GM19452 (cell line): Measurements from ENCODE around the gene RFX8.
"Not testable (repeated sequence)": the region's sequence is repeated elsewhere in the genome, so short reads cannot be mapped to it uniquely, and the experiment has no call there.

Experiments used
- ATAC-seq: cut with Tn5 transposase; IDR thresholded peaks from one replicate; pipeline ENCODE4 v1.9.1; 2021; ENCODE audit not compliant: unreplicated experiment

Gene RFX8

DNA sequence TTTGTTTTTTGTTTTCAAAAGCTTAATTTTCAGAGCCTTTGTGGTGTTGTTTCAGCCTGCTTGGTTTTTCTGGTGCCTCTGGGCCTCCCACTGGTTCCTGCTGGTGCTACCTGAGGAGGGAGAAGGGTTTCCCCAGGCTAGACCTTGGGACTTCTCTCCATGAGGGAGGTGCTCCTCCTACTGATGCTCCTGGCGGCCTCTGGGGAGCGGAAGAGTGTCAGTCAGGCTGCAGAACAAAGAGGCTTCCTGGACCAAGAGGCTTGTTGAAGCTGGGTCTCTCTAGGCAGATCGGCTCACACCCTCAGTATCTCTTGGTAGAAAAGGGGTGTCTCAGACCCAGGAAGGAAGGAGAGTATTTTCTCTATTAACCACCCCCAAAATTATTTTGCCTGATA, 32.2 kb downstream of the RFX8 start:
- ATAC-seq, result no peak

DNA sequence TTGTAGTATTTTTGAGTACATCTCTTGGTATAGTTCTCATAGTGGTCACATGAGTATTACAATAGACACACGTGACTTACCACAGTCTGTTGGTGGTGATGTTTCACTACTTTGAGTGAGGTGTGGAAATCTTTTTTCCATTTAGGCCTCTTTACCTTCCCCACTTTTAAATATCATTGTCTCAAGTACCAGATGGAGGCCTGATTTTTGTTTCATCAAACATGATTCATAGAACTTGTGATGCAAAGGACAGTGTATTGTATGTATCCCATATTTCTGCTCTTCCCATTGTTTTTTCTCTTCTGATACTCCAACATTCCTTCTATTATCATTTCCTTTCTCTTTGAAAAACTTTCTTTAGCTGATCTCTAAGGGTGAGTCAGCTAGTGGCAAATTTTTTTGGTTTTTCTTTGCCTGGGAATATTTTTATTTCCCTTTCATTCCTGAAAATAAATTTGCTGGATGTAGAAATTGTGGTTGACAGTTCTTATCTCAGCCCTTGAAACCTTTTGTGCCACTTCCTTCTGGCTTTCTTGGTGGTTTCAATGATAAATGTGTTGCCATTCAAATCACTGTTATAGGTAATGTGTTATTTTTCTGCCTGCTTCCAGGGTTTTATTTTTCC, 32.8 kb downstream of the RFX8 start:
- no peak for ATAC-seq

DNA sequence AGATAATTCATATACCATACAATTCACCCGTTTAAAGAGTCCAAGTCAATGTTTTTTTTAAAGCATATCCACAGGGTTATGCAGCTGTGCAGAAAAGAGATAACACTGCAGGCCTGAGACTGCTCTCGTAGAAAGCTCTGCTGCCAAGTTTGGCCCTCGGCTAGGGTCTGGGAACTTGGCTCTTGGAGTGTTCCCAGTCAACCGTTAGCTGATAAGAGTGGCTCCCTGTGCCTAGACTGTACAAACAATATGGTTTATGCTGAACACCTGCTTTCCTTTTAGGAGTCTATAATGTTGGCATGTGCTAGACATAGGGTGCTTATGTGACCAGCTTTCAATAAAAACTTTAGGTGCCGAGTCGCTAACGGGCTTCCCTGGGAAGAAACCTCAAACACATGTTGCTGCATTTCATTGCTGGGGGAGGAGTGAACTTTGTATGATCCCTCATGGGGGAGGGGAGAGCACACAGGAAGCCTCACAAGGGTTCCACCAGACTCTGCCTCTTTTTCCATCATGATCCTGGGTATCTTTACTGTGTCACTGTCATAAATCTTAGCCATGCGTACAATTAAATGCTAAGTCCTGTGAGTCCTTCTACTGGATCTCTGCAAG, 34.7 kb downstream of the RFX8 start:
- no peak for ATAC-seq

DNA sequence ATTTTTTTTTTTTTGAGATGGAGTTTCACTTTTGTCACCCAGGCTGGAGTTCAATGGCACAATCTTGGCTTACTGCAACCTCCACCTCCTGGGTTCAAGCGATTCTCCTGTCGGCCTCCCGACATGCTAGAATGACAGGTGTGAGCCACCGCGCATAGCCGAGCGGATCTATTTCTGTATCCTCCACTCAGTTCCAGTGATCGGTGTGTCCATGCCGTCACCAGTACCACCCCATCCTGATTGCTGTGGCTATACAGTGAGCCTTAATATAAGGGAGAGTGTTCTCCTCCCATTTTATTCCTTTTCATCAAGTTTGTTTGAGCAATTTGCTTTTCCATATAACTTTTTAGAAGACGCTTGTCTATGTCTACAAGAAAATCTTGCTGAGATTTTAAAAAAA, 35.2 kb downstream of the RFX8 start:
- ATAC-seq, result no peak

DNA sequence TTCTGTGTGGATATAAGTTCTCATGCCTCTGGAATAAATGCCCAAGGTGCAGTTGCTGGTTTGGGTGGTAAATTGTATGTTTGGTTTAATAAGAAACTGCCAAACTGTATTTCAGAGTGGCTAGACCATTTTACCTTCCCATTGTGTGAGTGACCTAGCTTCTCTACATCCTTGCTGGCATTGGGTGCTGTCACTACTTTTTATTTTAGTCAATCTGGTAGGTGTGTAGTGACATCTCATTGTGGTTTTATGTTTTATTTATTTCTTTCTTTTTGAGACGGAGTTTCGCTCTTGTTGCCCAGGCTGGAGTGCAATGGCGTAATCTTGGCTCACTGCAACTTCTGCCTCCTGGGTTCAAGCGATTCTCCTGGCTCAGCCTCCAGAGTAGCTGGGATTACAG, 36.4 kb downstream of the RFX8 start:
- ATAC-seq, result not testable (repeated sequence)

DNA sequence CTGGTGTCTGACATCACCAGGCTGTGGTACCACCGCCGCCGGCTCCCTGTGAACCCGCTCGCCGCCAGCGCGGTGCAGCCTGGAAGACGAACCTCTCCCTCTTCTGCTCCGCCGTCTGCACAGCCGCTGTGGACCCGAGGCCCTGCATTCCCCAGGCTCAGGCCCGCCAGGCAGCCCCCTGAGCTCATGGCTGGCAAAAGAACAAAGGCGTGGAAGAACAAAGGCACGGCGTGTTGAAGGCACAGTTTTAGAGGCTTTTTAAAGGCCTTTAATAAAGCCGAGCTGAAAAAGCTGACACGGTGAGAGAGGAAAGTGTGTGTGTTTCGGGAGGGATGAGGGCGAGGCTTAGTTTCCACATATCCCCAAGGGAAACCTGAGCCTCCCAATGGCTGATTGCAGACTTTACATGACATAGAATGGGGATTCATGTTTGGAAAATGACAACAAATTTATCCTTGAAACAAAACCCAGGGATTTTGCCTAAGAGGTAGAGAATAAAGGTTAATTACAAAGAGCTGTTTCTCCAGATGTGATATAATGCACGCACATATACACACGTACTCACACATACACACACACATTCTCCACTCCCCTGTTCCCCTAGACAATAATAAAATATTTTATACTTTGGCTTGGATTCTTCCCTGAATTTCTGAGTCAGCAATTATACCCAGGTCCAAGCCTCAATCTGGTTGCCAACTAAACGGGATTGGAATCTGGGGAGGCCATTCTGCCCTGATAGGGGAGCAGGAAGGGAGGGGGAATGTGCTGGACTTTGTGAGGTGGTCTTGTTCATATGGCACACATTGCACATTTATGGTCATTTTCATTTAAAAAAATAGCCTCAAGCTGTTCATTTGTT, 39.7 kb downstream of the RFX8 start:
- no peak for ATAC-seq

DNA sequence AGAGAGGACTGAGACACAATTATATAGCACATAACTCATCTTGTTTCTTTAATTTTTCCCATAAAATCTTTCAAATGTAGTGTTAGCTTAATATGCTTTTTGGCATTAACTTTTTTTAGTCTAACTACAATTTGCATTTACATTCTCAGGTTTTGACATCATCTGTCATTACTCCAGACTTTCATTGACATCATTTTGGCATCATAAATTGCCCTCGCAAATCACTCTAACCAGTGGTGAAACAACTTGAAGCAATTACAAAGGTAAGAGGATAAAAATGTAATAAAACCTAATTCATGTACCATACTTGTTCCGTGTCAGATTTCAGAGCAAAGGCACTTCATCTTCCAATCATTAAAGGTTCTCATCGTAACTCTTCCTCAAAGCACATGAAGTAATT, 41.4 kb downstream of the RFX8 start:
- ATAC-seq, result no peak

DNA sequence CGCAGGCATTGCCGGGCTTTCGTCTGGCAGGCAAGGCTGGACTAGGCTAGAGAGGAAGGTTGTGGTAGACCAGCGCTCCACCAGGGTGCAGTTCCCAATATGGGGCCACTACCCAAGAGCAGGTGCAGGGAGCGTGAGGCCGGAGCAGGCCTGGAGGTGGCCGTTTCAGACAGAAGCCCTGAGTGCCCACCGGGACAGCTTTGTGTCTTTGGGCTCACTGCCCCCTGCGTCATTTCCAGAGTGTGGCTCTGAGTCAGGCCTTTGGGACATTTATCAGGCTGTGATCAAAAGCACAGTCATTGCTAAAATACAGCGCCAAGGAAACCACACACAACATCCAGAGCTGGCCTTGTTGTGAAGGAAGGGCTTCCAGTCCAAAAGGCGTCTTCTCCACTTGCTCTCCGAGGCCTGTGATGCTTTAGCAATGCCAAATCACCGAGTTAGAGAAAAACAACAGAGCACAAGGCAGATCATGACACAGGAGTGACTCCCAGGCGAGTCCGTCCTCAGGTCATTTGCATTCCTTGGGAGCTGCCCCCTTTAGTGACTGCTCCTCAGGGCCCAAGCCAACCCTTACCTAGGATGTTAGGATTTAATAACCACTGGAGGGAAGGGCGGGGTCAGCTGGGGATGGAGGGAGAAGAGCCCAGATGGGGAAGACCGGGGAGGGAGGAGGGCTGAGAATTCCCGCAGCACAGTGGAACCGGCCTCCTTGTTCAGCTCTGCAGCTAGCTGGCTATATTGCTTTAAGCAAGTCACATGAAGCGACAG, 42.3 kb downstream of the RFX8 start:
- no peak for ATAC-seq

DNA sequence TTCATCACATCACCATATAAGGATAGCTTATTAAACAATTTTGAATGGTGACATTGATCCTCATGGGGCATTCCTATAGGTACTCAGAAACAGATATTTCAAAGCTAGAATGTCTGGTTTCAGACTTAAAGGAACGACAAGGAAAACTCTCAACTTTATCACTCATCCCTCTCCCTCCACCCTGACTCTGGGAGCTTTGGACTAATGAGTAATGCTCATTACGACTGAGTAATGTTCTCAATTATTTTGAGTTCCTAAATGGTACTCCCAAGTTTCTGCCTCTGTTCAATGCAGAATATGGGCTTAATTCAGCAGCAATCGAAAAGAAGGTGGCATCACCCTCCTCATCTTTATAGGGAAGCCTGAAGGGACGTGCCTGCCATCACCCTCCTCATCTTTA, 43.4 kb downstream of the RFX8 start:
- ATAC-seq, result no peak

DNA sequence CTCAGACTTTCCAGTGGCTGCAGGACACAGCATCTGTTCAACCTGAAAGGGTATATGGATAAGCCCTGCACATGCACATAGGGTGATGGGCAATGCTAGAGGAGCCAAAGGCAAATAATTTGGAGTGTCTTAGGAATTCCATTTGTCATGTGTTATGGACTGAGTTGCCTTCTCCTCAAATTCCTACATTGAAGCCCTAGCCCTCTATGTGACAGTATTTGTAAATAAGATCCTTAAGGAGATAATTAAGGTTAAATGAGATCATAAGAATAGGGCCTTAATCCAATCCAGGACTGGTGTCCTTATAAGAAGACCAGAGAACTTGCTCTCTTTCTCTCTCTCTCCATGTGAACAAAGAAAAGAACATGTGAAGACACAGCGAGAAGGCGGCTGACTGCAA, 44.8 kb downstream of the RFX8 start:
- no peak for ATAC-seq

DNA sequence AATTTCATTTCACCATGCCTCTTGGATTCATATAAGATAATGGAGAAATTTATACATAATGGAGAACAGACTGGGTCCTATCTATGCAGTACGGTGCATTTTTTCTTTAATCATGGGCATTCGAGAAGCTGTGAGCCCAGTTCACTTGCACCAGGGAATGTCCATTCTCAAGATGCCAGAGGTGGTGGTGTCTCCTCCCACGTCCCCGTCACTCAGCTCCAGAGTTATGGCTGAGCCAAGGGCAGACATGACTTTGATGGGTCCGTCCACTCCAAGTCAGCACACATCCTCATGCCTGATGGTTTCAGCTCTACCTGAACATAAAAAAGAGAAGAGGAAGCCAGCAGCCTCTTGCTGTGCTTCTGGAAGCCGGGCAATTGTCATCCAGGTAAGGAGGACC, 45.5 kb downstream of the RFX8 start:
- no peak for ATAC-seq

DNA sequence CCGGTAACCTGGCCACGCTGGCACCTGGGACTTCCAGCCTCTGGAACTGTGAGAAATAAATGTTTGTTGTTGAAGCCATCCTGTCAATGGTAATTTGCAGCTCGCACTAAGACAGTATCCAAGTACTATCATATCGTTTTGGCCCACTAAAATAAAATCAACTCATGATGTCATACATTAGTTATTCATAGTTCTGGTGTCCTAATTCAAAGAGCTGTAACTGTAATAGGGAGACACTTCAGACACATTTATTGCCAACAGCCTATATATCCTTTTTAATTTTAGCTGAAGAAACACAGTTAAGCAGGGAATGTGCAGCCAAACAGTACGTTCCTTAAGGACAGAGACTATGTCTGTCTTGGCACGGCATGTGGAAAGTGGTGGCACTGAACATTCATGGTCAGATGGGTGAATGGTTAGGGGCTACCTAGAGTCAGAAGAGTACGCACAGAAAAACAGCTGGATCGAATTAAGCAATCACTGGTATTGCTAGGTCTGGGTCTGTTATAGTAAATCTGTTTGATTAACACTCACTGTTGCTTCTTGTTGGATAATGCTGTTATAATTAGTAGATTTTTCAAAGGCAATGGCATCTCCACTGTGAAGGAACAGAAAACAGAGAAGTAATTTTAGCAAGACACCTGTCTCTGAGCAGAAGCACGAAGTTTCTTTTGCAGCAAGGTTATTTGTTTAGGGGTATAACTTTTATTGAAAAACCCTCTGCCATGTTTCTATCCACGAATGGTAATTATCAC, 46.3 kb downstream of the RFX8 start:
- no peak for ATAC-seq

DNA sequence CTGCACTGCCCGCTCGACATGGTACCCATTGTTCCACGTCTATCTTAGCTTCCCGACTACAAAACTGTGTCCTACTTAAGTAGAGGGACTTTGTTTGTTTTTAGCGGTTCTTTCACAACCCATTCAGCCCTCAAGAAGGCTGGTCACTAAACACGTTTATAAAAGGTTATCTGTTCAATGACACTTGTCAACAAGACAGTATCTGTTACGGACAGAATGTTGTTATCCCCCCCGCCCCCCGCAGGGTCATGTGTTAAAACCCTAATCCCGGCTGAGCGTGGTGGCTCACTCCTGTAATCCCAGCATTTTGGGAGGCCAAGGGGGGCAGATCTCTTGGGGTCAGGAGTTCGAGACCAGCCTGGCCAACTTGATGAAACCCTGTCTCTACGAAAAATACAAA, 47.2 kb downstream of the RFX8 start:
- no peak for ATAC-seq

DNA sequence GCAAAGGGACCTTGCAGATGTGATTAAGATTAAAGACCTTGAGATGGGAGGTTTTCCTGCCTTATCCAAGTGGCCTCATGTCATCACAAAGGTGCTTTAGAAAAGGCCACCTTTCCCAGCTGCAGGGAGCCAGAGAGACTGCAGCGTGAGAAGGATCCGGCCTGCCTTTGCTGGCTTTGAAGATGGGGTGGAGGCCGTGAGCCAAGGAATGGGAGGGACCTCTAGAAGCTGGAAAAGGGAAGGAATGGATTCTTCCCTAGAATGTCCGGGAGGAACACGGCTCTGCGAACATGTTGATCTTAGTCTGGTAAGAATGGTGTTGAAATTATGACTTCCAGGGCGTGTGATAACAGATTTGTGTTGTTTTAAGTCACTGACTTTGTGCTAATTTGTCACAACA, 47.7 kb downstream of the RFX8 start:
- no peak for ATAC-seq

DNA sequence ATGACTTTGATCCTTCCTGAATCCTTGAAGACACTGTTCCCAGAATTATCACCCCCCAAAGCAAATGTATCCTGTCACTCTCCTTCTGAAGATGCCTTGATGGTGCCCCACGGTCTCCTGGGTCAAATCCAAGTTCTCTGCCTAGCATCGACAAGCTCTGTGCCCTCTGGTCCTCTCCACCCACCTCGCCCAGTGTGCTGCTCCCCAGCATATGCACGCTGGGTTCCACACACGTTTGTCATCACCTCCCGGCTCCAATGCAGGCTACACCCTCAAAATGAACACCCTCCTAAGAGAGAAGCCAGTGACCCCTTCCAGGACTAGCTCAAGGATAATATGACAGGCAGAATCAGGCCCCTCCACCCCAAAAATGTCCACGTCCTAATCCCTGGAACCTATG, 48.1 kb downstream of the RFX8 start:
- ATAC-seq, result no peak

DNA sequence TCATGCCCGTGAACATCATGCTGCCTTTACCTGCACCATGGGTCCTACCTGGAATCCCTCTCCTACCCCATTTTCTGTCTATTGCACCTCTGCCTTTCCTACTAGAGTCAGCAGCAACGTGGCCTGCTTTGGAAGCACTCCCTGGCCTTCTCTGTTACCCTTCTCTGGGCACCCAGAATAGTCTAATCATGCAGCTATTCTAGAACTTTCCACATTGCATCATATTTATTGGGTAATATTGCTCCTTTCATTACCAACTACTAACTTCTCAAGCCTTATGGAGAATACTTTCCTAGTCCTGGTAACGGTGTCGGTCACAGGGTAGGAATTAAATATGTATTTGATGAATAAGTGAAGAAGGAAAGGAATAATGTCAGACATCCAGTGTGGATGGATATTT, 54.3 kb downstream of the RFX8 start:
- no peak for ATAC-seq

DNA sequence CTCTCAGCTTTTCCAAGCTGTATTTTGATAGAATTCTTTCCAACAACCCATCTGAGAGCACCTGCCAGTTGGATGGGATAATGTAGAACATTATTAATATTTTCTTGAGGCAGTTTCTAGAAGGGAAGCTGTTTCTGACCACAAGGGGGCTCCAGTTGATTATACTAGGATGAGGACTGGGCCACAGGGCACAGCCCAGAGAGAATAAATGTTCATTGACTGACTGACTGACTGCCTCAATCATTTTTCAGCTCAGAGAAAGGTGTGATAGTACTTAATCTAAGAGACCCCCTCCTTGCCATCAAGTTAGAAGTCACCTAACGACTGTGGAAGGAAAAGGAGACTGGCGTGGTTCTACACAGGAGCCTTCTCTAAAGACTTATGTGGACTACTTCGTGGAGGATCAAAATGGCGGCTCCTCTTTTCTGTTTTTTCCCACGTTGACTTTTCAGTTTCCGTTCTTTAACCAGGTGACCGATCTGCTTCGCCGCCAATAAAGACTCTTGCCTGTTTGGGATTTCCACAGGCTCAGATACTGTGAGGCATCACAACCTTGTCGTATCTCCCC, 55.7 kb downstream of the RFX8 start:
- no peak for ATAC-seq

DNA sequence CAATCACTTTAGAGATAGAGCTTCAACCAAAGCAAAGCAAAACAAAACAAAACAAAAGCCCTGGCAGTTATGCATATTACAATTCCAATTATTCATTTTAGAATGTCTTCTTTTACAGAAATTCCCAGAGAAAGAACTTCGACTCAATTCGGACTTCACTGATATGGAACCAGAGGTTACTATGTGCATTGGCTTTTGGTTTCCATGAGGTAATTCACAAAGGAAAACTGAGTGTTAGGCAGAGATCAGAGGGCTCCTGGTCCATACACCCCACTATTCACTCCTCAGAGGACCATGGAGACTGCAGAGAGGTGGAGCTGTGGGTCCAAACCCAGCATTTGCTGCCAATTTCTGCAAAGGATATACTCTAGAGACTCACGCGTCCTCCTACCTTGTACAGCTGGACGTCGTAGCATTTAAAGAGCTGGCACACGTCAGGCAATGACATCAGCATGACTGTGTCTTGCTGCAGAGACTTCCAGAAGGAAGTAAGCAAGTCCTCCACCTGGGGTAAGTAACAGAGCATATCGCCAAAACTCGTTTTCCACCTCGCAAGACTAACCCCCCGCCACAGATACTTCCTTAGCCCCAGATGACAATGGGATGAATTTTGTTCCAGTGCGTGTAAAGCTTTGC, 56.3 kb downstream of the RFX8 start:
- no peak for ATAC-seq

DNA sequence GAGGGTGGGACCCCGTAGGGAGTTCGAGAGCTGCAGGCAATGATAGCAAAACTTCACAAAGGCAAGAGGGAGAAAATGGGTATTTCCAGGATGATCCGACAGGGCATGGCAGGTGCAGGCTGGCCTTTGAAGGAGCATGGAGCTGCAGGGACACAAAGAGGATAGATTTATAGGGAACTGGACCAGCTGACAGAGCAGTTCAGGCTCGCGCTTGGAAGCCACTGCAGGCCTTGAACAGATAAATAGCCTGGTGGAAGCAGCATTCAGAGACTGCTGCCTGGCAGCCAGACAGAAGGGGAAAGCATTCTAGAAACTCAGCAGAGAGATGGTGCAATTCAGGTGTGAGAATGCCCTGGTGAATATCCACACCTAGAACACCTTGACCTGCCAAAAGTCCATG, 58.3 kb downstream of the RFX8 start:
- no peak for ATAC-seq

DNA sequence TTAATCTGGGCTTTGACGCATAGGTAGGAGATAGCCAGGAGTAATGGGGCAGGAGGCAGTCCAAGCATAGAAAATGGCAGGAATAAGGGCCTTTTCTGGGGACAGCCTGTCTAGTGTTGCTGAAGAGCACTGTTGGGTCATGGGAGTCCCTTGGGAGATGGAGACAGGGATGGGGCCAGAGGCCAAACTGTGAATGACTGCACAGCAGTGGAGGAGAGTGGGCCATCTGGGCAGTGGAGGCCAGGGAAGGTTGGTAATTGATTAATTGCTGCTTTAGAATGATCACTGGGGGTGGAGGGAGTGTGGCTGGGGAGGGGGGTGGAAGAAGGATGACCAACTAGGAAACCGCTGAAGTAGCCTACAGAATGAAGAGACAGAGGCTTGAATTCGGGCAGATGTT, 59.0 kb downstream of the RFX8 start:
- ATAC-seq, result no peak
